T-helper 9 cell (primary cell): ENCODE data around the gene RNF121.
"Not testable (repeated sequence)": the region's sequence is repeated elsewhere in the genome, so short reads cannot be mapped to it uniquely, and the experiment has no call there.

Source experiments
- DNase-seq: peaks from one replicate; pipeline ENCODE4 v3.0.0-alpha.2; 2020
- total RNA-seq, 2 donors: gene quantifications; one replicate each; lab custom pipeline; 2026; lab: John Stamatoyannopoulos, UW

RNF121 gene
- 13.5 to 18.5 reads per million in 2 donors for total RNA-seq

GRCh38 chr11:71928737-71929443 lies at the start of gene RNF121:
RNF121 (plus strand) TSS chr11:71929046; CDS start chr11:71929062, 16 bp downstream.
- DNase-seq, result peak; percentile 97

- DNase-seq, result not testable (repeated sequence)
Observed at GRCh38 chr11:71885806-71886205, 43.0 kb upstream of the RNF121 start.

GRCh38 chr11:71888335-71889010 lies 40.4 kb upstream of the RNF121 start:
- not testable (repeated sequence) for DNase-seq

- DNase-seq, result not testable (repeated sequence)
Observed at GRCh38 chr11:71889181-71889872, 39.5 kb upstream of the RNF121 start.

GRCh38 chr11:71895961-71896360 lies 32.9 kb upstream of the RNF121 start:
- no peak for DNase-seq

GRCh38 chr11:71901137-71901536 lies 27.7 kb upstream of the RNF121 start:
- DNase-seq, result not testable (repeated sequence)

- no peak for DNase-seq
Observed at GRCh38 chr11:71908218-71908617, 20.6 kb upstream of the RNF121 start.

- DNase-seq, result not testable (repeated sequence)
Observed at GRCh38 chr11:71910775-71911174, 18.1 kb upstream of the RNF121 start.

GRCh38 chr11:71911321-71911985 lies 17.4 kb upstream of the RNF121 start:
- not testable (repeated sequence) for DNase-seq

- not testable (repeated sequence) for DNase-seq
Observed at GRCh38 chr11:71911986-71912340, 16.9 kb upstream of the RNF121 start.

GRCh38 chr11:71913756-71914526 lies 14.9 kb upstream of the RNF121 start:
- DNase-seq, result no peak

- no peak for DNase-seq
Observed at GRCh38 chr11:71914617-71915189, 14.1 kb upstream of the RNF121 start.

GRCh38 chr11:71917646-71918140 lies 11.2 kb upstream of the RNF121 start:
- DNase-seq, result no peak

GRCh38 chr11:71927820-71928736 lies 768 bp upstream of the RNF121 start, which contains the start of gene XNDC1N:
XNDC1N (minus strand) TSS chr11:71928594; CDS start chr11:71923353, 5,241 bp downstream.
- no peak for DNase-seq

- no peak for DNase-seq
Observed at GRCh38 chr11:71929491-71929890, 645 bp downstream of the RNF121 start.

GRCh38 chr11:71930556-71931244 lies 1.9 kb downstream of the RNF121 start:
- DNase-seq, result no peak

GRCh38 chr11:71931245-71931602 lies 2.4 kb downstream of the RNF121 start:
- DNase-seq, result no peak

GRCh38 chr11:71933141-71933933 lies 4.5 kb downstream of the RNF121 start:
- DNase-seq, result no peak

GRCh38 chr11:71934213-71934612 lies 5.4 kb downstream of the RNF121 start:
- no peak for DNase-seq
